ENCODE data around the gene AQP5.

The AQP5 gene

DNA sequence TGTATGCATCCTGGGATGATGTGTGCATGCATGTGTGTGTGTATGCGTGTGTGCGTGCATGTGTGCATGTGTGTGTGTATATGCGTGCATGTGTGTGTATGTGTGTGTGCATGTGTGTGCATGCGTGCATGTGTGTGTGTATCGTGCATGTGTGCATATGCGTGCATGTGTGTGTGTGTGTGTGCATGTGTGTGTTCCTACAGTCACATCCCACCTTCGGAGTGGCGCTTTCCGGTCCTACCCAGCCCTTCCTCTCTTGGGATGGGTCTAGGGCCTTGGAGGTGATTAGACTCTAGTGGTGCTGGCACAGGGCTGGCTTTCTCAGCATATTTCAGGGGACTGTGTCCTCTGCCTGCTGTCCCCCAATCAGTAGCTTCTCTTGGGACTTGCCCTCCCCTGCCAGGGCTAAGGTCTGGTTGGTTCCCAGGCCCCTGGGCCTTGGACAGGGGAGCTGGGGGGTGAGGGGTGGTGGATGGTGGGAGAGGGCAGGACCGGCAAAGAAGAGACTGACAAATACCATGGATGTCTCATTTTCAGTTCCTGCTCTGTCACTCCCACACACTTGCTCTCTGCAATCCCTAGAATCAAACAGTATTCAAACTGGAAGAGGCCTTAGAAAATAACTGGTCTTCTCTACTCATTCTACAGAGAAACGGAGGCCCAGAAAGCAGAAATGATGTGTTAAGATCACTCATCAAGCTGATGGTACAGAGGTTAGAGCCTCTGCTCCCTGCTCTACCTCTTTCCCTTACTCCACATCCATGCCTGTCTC is 36.1 kb upstream of the AQP5 start:
- H3K36me3 ChIP-seq (ENCODE audit: insufficient read depth, insufficient read length, low read length): no peaks in the 10 kb centered on the region
- TF ChIP-seq SUZ12 (IDR thresholded peaks at IDR 0.05; ENCODE audit: extremely low read depth, insufficient read depth, insufficient read length) (no peak), YY1 (IDR thresholded peaks at IDR 0.05; ENCODE audit: insufficient read depth, insufficient read length) (no peak), ZNF274 (IDR thresholded peaks at IDR 0.05; ENCODE audit: low read depth, low read length) (no peak)
- H3K9ac ChIP-seq (ENCODE audit: insufficient read length, low read depth): no peak overlapping the region
- H3K27me3 ChIP-seq (ENCODE audit: insufficient read depth, insufficient read length): peaks cover 4% of the 10 kb centered on the region
- no peaks in the 10 kb centered on the region for H3K4me1 ChIP-seq (ENCODE audit: insufficient read depth, insufficient read length)
- no peak for DNase-seq (ENCODE audit: low read depth, low spot score)
- H3K4me3 ChIP-seq (ENCODE audit: insufficient read length, low read depth): no peak overlapping the region
- H3K9me3 ChIP-seq (ENCODE audit: insufficient read depth, low read length): no peaks in the 10 kb centered on the region

DNA sequence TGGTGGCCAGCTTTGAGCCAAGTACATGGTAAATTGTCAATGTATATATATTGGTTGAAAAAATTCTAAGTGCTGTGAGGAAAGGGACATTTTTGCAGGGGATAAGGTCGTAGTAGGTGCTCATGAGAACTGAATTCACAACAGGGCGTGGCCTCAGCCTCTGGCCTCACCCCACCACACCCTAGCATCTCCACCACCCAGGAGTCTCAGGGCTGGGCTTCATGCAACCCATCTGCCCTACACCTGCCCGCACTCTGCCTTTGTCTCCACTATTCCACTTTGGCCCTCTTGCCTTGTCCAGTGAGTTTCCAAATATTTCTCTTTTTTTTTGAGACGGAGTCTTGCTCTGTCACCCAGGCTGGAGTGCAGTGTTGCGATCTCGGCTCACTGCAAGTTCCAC is 33.2 kb upstream of the AQP5 start:
- Histone ChIP-seq H3K36me3 (ENCODE audit: insufficient read depth, insufficient read length, low read length) (no peaks in the 10 kb centered on the region), H3K9me3 (ENCODE audit: insufficient read depth, low read length) (no peaks in the 10 kb centered on the region), H3K9ac (ENCODE audit: insufficient read length, low read depth) (no peak overlapping the region), H3K4me1 (ENCODE audit: insufficient read depth, insufficient read length) (no peaks in the 10 kb centered on the region), H3K27me3 (ENCODE audit: insufficient read depth, insufficient read length) (no peaks in the 10 kb centered on the region), H3K4me3 (ENCODE audit: insufficient read length, low read depth) (no peak overlapping the region)
- TF ChIP-seq YY1 (IDR thresholded peaks at IDR 0.05; ENCODE audit: insufficient read depth, insufficient read length) (no peak), ZNF274 (IDR thresholded peaks at IDR 0.05; ENCODE audit: low read depth, low read length) (no peak), SUZ12 (IDR thresholded peaks at IDR 0.05; ENCODE audit: extremely low read depth, insufficient read depth, insufficient read length) (no peak)
- DNase-seq (ENCODE audit: low read depth, low spot score): no peak

DNA sequence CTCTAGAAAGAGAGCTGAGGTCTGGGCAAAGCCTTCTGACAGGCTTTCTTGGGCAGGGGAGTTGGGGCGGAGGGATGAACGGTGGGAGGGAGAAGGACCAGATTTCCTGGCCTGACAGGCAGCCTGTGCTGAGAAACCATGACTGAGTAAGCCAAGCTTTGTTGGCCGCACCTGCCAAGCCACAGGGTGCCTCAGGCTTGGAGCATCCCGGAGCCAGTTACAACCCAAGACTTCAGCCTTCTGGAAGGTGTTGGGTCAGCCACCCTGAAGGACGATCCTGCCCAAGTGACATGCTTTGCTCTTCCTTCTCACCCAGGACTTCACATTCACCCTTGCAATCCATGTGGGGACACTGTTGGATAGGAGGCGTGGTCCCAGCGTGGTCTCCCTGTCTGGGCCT is 32.1 kb upstream of the AQP5 start:
- H3K27me3 ChIP-seq (ENCODE audit: insufficient read depth, insufficient read length): no peaks in the 10 kb centered on the region
- no peaks in the 10 kb centered on the region for H3K9me3 ChIP-seq (ENCODE audit: insufficient read depth, low read length)
- no peak for DNase-seq (ENCODE audit: low read depth, low spot score)
- TF ChIP-seq YY1 (IDR thresholded peaks at IDR 0.05; ENCODE audit: insufficient read depth, insufficient read length) (no peak), ZNF274 (IDR thresholded peaks at IDR 0.05; ENCODE audit: low read depth, low read length) (no peak), SUZ12 (IDR thresholded peaks at IDR 0.05; ENCODE audit: extremely low read depth, insufficient read depth, insufficient read length) (no peak)
- H3K4me3 ChIP-seq (ENCODE audit: insufficient read length, low read depth): no peak overlapping the region
- no peaks in the 10 kb centered on the region for H3K36me3 ChIP-seq (ENCODE audit: insufficient read depth, insufficient read length, low read length)
- no peak overlapping the region for H3K9ac ChIP-seq (ENCODE audit: insufficient read length, low read depth)
- no peaks in the 10 kb centered on the region for H3K4me1 ChIP-seq (ENCODE audit: insufficient read depth, insufficient read length)

DNA sequence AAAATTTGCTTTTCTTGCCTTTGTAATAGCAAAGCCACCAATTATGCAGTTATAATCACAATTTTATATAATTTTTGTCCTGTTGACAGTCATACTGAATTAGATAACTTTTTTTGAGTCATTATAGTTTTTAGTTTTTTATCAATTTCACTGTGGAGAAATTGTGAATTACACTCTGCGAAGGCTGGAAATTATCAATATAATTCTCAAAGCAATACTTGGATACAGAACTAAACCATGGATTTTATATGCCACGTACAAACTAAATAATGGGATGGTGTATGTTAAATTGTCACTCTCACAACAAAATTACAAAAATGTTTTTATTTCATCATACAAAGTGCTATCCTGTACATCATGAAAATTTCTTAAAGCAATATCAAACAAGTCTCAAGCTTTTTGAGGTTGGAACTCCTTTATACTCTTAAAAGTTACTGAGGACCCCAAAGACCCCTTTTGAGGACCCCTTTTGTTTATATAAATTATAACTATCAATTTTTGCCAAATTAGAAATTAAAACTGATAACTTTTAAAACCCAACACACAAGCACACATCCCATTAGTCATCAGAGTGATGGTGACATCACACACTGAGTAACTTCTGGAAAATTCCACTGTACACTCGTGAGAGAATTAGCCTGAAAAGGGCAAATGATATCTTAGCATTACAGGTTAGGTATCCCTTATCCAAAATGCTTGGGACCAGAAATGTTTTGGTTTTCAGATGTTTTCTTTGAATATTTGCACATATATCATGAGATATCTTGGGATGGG is 31.0 kb upstream of the AQP5 start:
- no peak overlapping the region for H3K9ac ChIP-seq (ENCODE audit: insufficient read length, low read depth)
- TF ChIP-seq SUZ12 (IDR thresholded peaks at IDR 0.05; ENCODE audit: extremely low read depth, insufficient read depth, insufficient read length) (no peak), ZNF274 (IDR thresholded peaks at IDR 0.05; ENCODE audit: low read depth, low read length) (no peak), YY1 (IDR thresholded peaks at IDR 0.05; ENCODE audit: insufficient read depth, insufficient read length) (no peak)
- H3K27me3 ChIP-seq (ENCODE audit: insufficient read depth, insufficient read length): no peaks in the 10 kb centered on the region
- H3K4me1 ChIP-seq (ENCODE audit: insufficient read depth, insufficient read length): no peaks in the 10 kb centered on the region
- no peak for DNase-seq (ENCODE audit: low read depth, low spot score)
- no peak overlapping the region for H3K4me3 ChIP-seq (ENCODE audit: insufficient read length, low read depth)
- no peaks in the 10 kb centered on the region for H3K36me3 ChIP-seq (ENCODE audit: insufficient read depth, insufficient read length, low read length)
- H3K9me3 ChIP-seq (ENCODE audit: insufficient read depth, low read length): no peaks in the 10 kb centered on the region

DNA sequence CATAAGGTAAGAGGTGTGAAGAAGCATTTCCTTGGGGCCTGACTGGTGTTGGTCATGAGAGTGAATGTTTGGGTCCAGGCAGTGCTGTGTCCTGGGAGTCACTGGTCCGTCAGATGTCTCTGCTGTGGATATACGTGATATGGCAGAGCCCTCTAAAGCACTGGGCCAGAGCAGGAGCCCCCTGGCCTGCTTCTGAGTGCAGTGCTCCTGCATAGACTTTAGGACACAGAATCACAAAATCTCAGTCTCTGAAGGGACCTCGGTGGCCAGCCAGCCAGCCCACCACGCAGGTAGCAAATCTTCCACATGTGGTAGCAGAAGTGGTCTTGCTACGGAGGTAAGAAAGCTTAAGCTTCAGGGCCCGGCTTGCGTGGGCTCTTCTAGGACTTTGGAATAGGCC is 29.6 kb upstream of the AQP5 start:
- TF ChIP-seq YY1 (IDR thresholded peaks at IDR 0.05; ENCODE audit: insufficient read depth, insufficient read length) (no peak), ZNF274 (IDR thresholded peaks at IDR 0.05; ENCODE audit: low read depth, low read length) (no peak), SUZ12 (IDR thresholded peaks at IDR 0.05; ENCODE audit: extremely low read depth, insufficient read depth, insufficient read length) (no peak)
- no peaks in the 10 kb centered on the region for H3K27me3 ChIP-seq (ENCODE audit: insufficient read depth, insufficient read length)
- no peaks in the 10 kb centered on the region for H3K9me3 ChIP-seq (ENCODE audit: insufficient read depth, low read length)
- no peak for DNase-seq (ENCODE audit: low read depth, low spot score)
- H3K36me3 ChIP-seq (ENCODE audit: insufficient read depth, insufficient read length, low read length): no peaks in the 10 kb centered on the region
- no peak overlapping the region for H3K4me3 ChIP-seq (ENCODE audit: insufficient read length, low read depth)
- no peak overlapping the region for H3K9ac ChIP-seq (ENCODE audit: insufficient read length, low read depth)
- no peaks in the 10 kb centered on the region for H3K4me1 ChIP-seq (ENCODE audit: insufficient read depth, insufficient read length)

DNA sequence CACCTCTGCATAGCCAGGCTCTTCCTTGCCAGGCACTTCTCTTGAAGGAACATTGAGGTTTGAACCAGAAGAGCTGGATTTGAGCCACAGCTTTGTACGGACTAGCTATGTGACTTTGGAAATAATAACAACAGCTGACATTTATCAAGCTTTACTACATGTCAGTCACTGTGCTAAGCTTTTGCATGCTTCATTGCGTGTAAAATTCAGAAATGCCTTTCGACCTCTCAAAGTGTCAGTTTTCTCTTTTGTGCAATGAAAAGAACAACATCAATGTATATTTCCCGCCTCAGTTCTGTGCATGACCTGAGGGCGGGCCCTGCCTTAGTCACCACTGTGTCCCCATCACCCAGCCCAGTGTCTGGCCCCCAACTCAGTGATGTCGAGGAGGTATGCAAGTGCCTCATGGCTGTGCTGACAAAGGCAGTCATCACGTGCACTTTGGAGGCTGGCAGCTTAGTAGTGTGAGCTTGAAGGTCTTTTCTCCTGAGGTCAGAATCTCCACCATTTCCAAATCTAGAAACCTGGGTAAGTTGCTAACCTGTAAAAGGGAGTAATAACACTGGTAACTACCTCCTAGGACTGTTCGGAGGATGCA is 29.0 kb upstream of the AQP5 start:
- no peak for TF ChIP-seq SUZ12 (IDR thresholded peaks at IDR 0.05; ENCODE audit: extremely low read depth, insufficient read depth, insufficient read length)
- TF ChIP-seq YY1 (IDR thresholded peaks at IDR 0.05; ENCODE audit: insufficient read depth, insufficient read length): no peak
- no peak for TF ChIP-seq ZNF274 (IDR thresholded peaks at IDR 0.05; ENCODE audit: low read depth, low read length)
- no peaks in the 10 kb centered on the region for H3K9me3 ChIP-seq (ENCODE audit: insufficient read depth, low read length)
- no peaks in the 10 kb centered on the region for H3K27me3 ChIP-seq (ENCODE audit: insufficient read depth, insufficient read length)
- no peaks in the 10 kb centered on the region for H3K4me1 ChIP-seq (ENCODE audit: insufficient read depth, insufficient read length)
- no peak overlapping the region for H3K9ac ChIP-seq (ENCODE audit: insufficient read length, low read depth)
- DNase-seq (ENCODE audit: low read depth, low spot score): no peak
- no peak overlapping the region for H3K4me3 ChIP-seq (ENCODE audit: insufficient read length, low read depth)
- no peaks in the 10 kb centered on the region for H3K36me3 ChIP-seq (ENCODE audit: insufficient read depth, insufficient read length, low read length)

DNA sequence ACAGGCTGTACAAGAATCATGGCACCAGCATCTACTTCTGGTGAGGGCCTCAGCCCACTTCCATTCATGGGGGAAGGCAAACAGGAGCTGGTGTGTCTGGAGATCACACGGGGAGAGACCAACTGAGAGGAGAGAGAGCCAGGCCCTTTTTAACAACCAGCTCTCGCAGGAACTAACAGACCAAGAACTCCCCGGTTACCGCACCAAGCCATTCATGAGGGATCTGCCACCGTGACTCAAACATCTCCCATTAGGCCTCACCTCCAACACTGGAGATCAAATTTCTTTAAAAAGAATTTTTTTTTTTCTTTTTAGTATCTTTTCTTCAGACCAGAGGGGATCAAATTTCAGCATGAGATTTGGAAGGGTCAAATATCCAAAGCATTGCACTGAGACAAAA is 27.9 kb upstream of the AQP5 start:
- Histone ChIP-seq H3K4me3 (ENCODE audit: insufficient read length, low read depth) (no peak overlapping the region), H3K4me1 (ENCODE audit: insufficient read depth, insufficient read length) (no peaks in the 10 kb centered on the region), H3K27me3 (ENCODE audit: insufficient read depth, insufficient read length) (no peaks in the 10 kb centered on the region), H3K9me3 (ENCODE audit: insufficient read depth, low read length) (no peaks in the 10 kb centered on the region), H3K9ac (ENCODE audit: insufficient read length, low read depth) (no peak overlapping the region), H3K36me3 (ENCODE audit: insufficient read depth, insufficient read length, low read length) (no peaks in the 10 kb centered on the region)
- no peak for TF ChIP-seq SUZ12 (IDR thresholded peaks at IDR 0.05; ENCODE audit: extremely low read depth, insufficient read depth, insufficient read length)
- DNase-seq (ENCODE audit: low read depth, low spot score): no peak
